ENCODE measurements around the gene CDS2.

CDS2 gene

GRCh38 chr20:5191829-5192569 lies 65.2 kb downstream of the CDS2 start:
- no peak for TF ChIP-seq POLR2AphosphoS5 (IDR thresholded peaks at IDR 0.05; ENCODE audit: low read depth, low read length)
- no peak for TF ChIP-seq TAF1 (IDR thresholded peaks at IDR 0.05; ENCODE audit: borderline replicate concordance, insufficient read depth, low read length)
- no peak for TF ChIP-seq FOXP2 (optimal IDR thresholded peaks at IDR 0.05; ENCODE audit: borderline replicate concordance, extremely low read depth, extremely low read length, insufficient read depth)
- TF ChIP-seq, protein P1, sequence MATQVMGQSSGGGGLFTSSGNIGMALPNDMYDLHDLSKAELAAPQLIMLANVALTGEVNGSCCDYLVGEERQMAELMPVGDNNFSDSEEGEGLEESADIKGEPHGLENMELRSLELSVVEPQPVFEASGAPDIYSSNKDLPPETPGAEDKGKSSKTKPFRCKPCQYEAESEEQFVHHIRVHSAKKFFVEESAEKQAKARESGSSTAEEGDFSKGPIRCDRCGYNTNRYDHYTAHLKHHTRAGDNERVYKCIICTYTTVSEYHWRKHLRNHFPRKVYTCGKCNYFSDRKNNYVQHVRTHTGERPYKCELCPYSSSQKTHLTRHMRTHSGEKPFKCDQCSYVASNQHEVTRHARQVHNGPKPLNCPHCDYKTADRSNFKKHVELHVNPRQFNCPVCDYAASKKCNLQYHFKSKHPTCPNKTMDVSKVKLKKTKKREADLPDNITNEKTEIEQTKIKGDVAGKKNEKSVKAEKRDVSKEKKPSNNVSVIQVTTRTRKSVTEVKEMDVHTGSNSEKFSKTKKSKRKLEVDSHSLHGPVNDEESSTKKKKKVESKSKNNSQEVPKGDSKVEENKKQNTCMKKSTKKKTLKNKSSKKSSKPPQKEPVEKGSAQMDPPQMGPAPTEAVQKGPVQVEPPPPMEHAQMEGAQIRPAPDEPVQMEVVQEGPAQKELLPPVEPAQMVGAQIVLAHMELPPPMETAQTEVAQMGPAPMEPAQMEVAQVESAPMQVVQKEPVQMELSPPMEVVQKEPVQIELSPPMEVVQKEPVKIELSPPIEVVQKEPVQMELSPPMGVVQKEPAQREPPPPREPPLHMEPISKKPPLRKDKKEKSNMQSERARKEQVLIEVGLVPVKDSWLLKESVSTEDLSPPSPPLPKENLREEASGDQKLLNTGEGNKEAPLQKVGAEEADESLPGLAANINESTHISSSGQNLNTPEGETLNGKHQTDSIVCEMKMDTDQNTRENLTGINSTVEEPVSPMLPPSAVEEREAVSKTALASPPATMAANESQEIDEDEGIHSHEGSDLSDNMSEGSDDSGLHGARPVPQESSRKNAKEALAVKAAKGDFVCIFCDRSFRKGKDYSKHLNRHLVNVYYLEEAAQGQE (IDR thresholded peaks at IDR 0.05; ENCODE audit: insufficient read depth in 1 of 2, low read depth in 2 of 2, low read length in 2 of 2), result no peak
- no peak for TF ChIP-seq SIN3A (IDR thresholded peaks at IDR 0.05; ENCODE audit: borderline replicate concordance, insufficient read depth, low read length)

GRCh38 chr20:5192570-5193431 lies 66.0 kb downstream of the CDS2 start:
- no peak for TF ChIP-seq SIN3A (IDR thresholded peaks at IDR 0.05; ENCODE audit: borderline replicate concordance, insufficient read depth, low read length)
- TF ChIP-seq POLR2AphosphoS5 (IDR thresholded peaks at IDR 0.05; ENCODE audit: low read depth, low read length), result no peak
- TF ChIP-seq, protein P1 (IDR thresholded peaks at IDR 0.05; ENCODE audit: insufficient read depth in 1 of 2, low read depth in 2 of 2, low read length in 2 of 2), result no peak
- no peak for TF ChIP-seq FOXP2 (optimal IDR thresholded peaks at IDR 0.05; ENCODE audit: borderline replicate concordance, extremely low read depth, extremely low read length, insufficient read depth)
- no peak for TF ChIP-seq TAF1 (IDR thresholded peaks at IDR 0.05; ENCODE audit: borderline replicate concordance, insufficient read depth, low read length)

DNA sequence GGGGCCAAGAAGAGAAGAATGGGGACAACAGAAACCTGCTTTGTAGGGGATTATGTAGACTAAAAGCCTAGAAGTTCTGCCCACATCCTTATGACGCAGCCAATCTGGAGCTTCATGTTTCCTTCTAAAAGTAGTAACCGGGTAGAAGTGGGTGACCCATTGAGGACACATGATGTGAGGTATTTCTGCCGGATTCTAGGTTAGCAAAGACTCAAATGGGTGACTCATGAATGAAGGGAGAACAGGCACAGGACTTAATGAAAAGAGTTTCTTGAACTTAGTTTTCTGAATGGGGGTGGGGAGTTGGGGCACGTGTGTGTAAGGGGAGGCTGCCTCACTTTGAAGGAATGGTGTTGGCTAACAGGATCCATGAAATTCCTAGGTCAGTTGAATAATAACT lies 68.8 kb downstream of the CDS2 start:
- TF ChIP-seq TAF1 (IDR thresholded peaks at IDR 0.05; ENCODE audit: borderline replicate concordance, insufficient read depth, low read length) (no peak), POLR2AphosphoS5 (IDR thresholded peaks at IDR 0.05; ENCODE audit: low read depth, low read length) (no peak), SIN3A (IDR thresholded peaks at IDR 0.05; ENCODE audit: borderline replicate concordance, insufficient read depth, low read length) (no peak), FOXP2 (optimal IDR thresholded peaks at IDR 0.05; ENCODE audit: borderline replicate concordance, extremely low read depth, extremely low read length, insufficient read depth) (no peak)
- TF ChIP-seq, protein P1 (IDR thresholded peaks at IDR 0.05; ENCODE audit: insufficient read depth in 1 of 2, low read depth in 2 of 2, low read length in 2 of 2), result no peak

DNA sequence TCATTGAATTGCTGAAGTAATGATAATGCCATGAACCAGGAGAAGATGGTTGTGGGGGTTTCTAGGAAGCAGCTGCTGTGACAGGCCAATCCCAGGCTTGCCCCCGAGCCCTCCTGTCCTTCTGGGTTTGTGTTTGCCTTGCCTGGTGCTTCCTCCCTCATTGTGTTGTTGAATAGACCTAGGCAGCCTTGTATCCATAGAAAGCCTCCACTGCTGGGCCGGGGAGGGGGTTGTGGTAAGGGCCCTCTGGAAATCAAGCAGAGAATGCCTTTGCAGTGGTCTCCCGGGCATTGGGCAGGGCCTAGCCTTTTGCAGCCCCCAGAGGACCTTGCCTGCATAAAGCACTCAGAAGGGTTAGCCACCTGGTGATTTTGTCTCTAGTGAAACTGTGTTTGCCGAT lies 69.3 kb downstream of the CDS2 start:
- TF ChIP-seq, protein P1 (IDR thresholded peaks at IDR 0.05; ENCODE audit: insufficient read depth in 1 of 2, low read depth in 2 of 2, low read length in 2 of 2), result no peak
- TF ChIP-seq POLR2AphosphoS5 (IDR thresholded peaks at IDR 0.05; ENCODE audit: low read depth, low read length), result no peak

Measured in PFSK-1 (cell line).